IMR-90 (cell line): ENCODE results near the gene LLGL2.

Source experiments
- BHLHE40 ChIP-seq: fragments of 150-350 bp; IDR thresholded peaks from 2 replicates; pipeline ENCODE4 v1.6.1; 2016; ENCODE audit warnings: mild to moderate bottlenecking, low read depth, low read length
- CEBPB ChIP-seq: IDR thresholded peaks from 2 replicates; pipeline ENCODE4 v1.6.1; 2012; ENCODE audit warnings: low read depth, low read length, improper control_type of control experiment
- CHD1 ChIP-seq: IDR thresholded peaks from 2 replicates; pipeline ENCODE4 v1.6.1; 2012; ENCODE audit warnings: low read depth, low read length, improper control_type of control experiment
- CTCF ChIP-seq: conservative IDR thresholded peaks from 2 replicates; pipeline ENCODE4 v1.5.1; 2012; ENCODE audit warnings: mild to moderate bottlenecking, low read depth, low read length, improper control_type of control experiment
- ELK1 ChIP-seq: fragments of 150-350 bp; IDR thresholded peaks from 2 replicates; pipeline ENCODE4 v1.6.1; 2016; ENCODE audit warnings: low read depth, mild to moderate bottlenecking, low read length, moderate library complexity, borderline replicate concordance
- FOS ChIP-seq: fragments of 150-350 bp; IDR thresholded peaks from 2 replicates; pipeline ENCODE4 v1.6.1; 2016; ENCODE audit warnings: low read depth, low read length
- MAFK ChIP-seq: IDR thresholded peaks from 2 replicates; pipeline ENCODE4 v1.6.1; 2012; ENCODE audit warnings: low read depth, low read length, improper control_type of control experiment
- MAZ ChIP-seq: IDR thresholded peaks from 2 replicates; pipeline ENCODE4 v1.6.1; 2012; ENCODE audit warnings: low read depth, mild to moderate bottlenecking, low read length, improper control_type of control experiment, moderate library complexity, borderline replicate concordance
- MXI1 ChIP-seq: IDR thresholded peaks from 2 replicates; pipeline ENCODE4 v1.6.1; 2012; ENCODE audit warnings: low read depth, mild to moderate bottlenecking, low read length, moderate library complexity, borderline replicate concordance
- POLR2A ChIP-seq: IDR thresholded peaks from 2 replicates; pipeline ENCODE4 v1.6.1; 2012; ENCODE audit warnings: mild to moderate bottlenecking, low read depth, low read length
- RAD21 ChIP-seq: IDR thresholded peaks from 2 replicates; pipeline ENCODE4 v1.6.1; 2012; ENCODE audit warnings: low read length, improper control_type of control experiment
- RCOR1 ChIP-seq: IDR thresholded peaks from 2 replicates; pipeline ENCODE4 v1.6.1; 2012; ENCODE audit warnings: mild to moderate bottlenecking, low read length, improper control_type of control experiment; ENCODE audit not compliant: insufficient replicate concordance
- SMC3 ChIP-seq: fragments of 150-350 bp; IDR thresholded peaks from 2 replicates; pipeline ENCODE4 v1.6.1; 2016; ENCODE audit warnings: low read depth, mild to moderate bottlenecking, antibody characterized with exemption, low read length, moderate library complexity
- USF2 ChIP-seq: fragments of 150-350 bp; IDR thresholded peaks from 2 replicates; pipeline ENCODE4 v1.6.1; 2017; ENCODE audit warnings: mild to moderate bottlenecking, antibody characterized with exemption, low read length, low read depth

GRCh38 chr17:75478508-75478907 is 47.0 kb upstream of the LLGL2 start:
- TF ChIP-seq BHLHE40 = no peak
- TF ChIP-seq CTCF = no peak
- no peak for TF ChIP-seq MAFK
- TF ChIP-seq POLR2A = no peak
- no peak for TF ChIP-seq MXI1
- TF ChIP-seq MAZ = no peak
- TF ChIP-seq RCOR1 = no peak
- TF ChIP-seq USF2 = no peak
- TF ChIP-seq CHD1 = no peak
- TF ChIP-seq CEBPB = no peak
- no peak for TF ChIP-seq ELK1
- no peak for TF ChIP-seq RAD21
- TF ChIP-seq SMC3 = no peak
- TF ChIP-seq FOS = no peak
